GM12891 (cell line): ENCODE measurements around the gene DNAJC18.

Experiments used
- POLR2AphosphoS5 ChIP-seq: IDR thresholded peaks from 2 replicates; pipeline ENCODE4 v1.6.1; 2011; ENCODE audit warnings: low read depth, low read length, control low read depth
- SPI1 ChIP-seq: IDR thresholded peaks from 2 replicates; pipeline ENCODE4 v1.6.1; 2011; ENCODE audit warnings: low read depth, low read length, control low read depth

DNA sequence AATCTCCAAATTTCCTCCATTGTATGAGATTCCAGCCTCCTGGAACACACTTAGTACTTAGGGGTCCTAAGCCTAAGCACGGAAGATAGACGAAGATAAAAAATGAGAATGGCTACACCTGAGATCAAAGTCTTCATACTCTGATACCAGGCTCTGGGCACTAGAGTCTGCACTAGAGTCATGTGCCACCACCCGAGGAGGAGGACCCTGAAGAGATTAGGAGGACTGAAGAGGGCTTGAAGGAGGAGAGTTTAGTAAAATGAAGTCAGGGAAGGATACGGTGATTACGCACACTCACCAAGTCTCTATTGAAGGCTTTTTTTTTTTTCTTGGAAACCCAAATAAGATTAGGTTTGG lies 34.9 kb downstream of the DNAJC18 start:
- TF ChIP-seq POLR2AphosphoS5 (no peak), SPI1 (no peak)
